H7 (cell line): ENCODE measurements around the gene ARHGAP40. TPM values are rescaled to one million over a fixed set of nuclear protein-coding genes. Genes with fewer than 3 reads are reported as not detected.

Experiments
- DNase-seq: peaks from one replicate; pipeline ENCODE4 v3.0.0; 2012
- H3K27me3 ChIP-seq: 2 replicates; pipeline ENCODE4 v1.6.0; 2011; ENCODE audit warnings: mild to moderate bottlenecking, low read length; ENCODE audit not compliant: control insufficient read depth, insufficient read depth
- H3K36me3 ChIP-seq: replicated peaks from 2 replicates; pipeline ENCODE4 v1.5.1; 2011; ENCODE audit warnings: low read length; ENCODE audit not compliant: control insufficient read depth, insufficient read depth
- H3K4me3 ChIP-seq: 2 replicates; pipeline ENCODE4 v1.5.1; 2011; ENCODE audit warnings: low read depth, mild to moderate bottlenecking, control low read depth, low read length, moderate library complexity; ENCODE audit not compliant: insufficient read depth
- total RNA-seq: library from RNA; depleted of rRNA; stranded (reverse); fragments of >200 nt; shearing (Covaris generic); gene quantifications from 2 replicates; pipeline ENCODE4 v1.2.3, GENCODE V29; 2014

ARHGAP40 gene
- total RNA-seq, 1 experiment from 2014 or later: 13.2 TPM

- Histone ChIP-seq H3K36me3 (no peaks in the 10 kb centered on the region; the same call in 1 of the 2 replicates), H3K4me3 (no peak overlapping the region), H3K27me3 (no peaks in the 10 kb centered on the region)
- no peak for DNase-seq
Observed at GRCh38 chr20:38620441-38620840, 18.8 kb downstream of the ARHGAP40 start.

DNA sequence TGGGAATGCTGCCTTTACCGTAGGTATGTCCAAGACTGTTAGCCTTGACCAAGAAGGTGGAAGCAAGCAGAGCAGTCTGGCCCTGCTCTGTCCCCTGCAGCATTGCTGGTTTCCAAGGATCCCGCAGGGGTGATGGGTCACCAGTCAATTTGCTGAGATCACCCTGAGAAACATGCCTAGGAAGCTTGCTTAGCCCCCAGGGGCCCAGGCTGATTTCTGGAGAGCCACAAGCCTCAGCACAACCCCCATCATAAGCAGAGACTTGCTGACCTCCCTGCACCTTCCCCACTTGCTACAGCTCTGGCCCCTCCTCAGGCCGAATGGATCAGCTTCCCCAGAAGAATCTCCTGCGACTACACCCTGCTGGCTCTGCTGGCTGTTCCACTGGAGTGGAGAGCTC is 21.5 kb downstream of the ARHGAP40 start:
- no peak for DNase-seq
- no peak overlapping the region for H3K4me3 ChIP-seq
- H3K27me3 ChIP-seq: no peaks in the 10 kb centered on the region
- H3K36me3 ChIP-seq: no peaks in the 10 kb centered on the region; the same call in 1 of the 2 replicates

- no peaks in the 10 kb centered on the region; the same call in 1 of the 2 replicates for H3K36me3 ChIP-seq
- no peak for DNase-seq
- H3K27me3 ChIP-seq: no peaks in the 10 kb centered on the region
- no peak overlapping the region for H3K4me3 ChIP-seq
Observed at GRCh38 chr20:38624084-38624483, 22.5 kb downstream of the ARHGAP40 start.

DNA sequence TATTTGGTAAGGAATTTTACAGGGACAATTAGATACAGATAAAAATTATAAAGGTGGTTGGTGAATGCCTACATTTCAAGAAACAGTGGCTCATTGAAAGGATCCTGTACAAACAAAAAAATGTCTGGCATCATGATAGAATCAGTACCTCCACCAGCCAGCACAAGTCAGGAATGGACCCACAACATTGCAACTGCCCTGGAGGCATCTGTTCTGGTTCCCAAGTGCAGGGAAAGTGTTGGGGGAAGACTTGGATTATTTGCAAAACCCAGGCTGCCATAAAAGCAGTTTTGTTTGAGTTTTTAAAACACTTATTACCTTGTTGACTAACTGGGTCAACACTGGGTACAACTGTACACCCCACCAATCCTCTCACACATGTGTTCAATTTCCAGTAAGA is 24.3 kb downstream of the ARHGAP40 start:
- Histone ChIP-seq H3K27me3 (no peaks in the 10 kb centered on the region), H3K4me3 (no peak overlapping the region), H3K36me3 (no peaks in the 10 kb centered on the region; the same call in 1 of the 2 replicates)
- DNase-seq: no peak

GRCh38 chr20:38626921-38627659 is 25.5 kb downstream of the ARHGAP40 start:
- DNase-seq: no peak
- no peaks in the 10 kb centered on the region for H3K27me3 ChIP-seq

GRCh38 chr20:38628580-38629470 is 27.2 kb downstream of the ARHGAP40 start:
- H3K27me3 ChIP-seq: no peaks in the 10 kb centered on the region
- no peak overlapping the region for H3K4me3 ChIP-seq
- DNase-seq: peak; percentile 52
- no peaks in the 10 kb centered on the region for H3K36me3 ChIP-seq

More at GRCh38 chr20:38626921-38627659, 25.5 kb downstream of the ARHGAP40 start:
- Histone ChIP-seq H3K36me3 (no peaks in the 10 kb centered on the region; the same call in 1 of the 2 replicates), H3K4me3 (no peak overlapping the region)

DNA sequence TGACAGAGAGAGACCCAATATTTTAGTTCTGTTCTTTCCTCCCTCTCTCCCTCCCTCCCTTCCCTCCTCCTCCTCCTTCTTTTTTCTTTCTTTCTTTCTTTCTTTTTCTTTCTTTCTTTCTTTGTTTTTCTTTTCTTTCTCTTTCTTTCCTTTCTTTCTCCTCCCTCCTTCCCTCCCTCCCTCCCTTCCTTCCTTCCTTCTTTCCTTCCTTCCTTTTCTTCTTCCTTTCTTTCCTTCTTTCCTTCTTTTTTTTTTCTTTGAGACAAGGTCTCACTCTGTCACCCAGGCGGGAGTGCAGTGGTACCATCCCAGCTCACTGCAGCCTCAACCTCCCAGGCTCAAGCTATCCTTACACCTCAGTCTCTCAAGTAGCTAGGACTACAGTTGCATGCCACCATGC is 28.4 kb downstream of the ARHGAP40 start:
- DNase-seq: no peak

DNA sequence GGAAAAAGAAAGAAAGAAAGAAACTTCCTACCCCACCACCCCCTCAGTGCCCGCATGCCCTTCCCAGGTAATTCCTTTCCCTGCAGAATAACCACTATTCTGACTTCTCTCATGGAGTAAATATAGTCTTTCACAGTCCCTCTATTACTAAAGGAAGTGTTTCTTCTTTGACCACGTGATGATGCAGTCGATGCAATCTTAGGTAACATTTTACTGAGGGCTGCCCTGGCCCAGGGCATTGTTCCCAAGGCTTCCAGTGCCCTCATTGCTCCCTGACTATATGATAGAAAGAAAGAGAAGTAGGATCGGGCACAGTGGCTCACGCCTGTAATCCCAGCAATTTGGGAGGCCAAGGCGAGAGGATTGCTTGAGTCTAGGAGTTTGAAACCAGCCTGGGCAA is 29.1 kb downstream of the ARHGAP40 start:
- DNase-seq: no peak
- no peak overlapping the region for H3K4me3 ChIP-seq
- no peaks in the 10 kb centered on the region for H3K27me3 ChIP-seq

More for the DNA sequence above, 28.4 kb downstream of the ARHGAP40 start:
- H3K36me3 ChIP-seq: no peaks in the 10 kb centered on the region
- no peaks in the 10 kb centered on the region for H3K27me3 ChIP-seq
- H3K4me3 ChIP-seq: no peak overlapping the region

GRCh38 chr20:38631155-38632022 is 29.8 kb downstream of the ARHGAP40 start:
- Histone ChIP-seq H3K4me3 (no peak overlapping the region), H3K27me3 (no peaks in the 10 kb centered on the region), H3K36me3 (no peaks in the 10 kb centered on the region)
- DNase-seq: no peak

More for the DNA sequence above, 29.1 kb downstream of the ARHGAP40 start:
- no peaks in the 10 kb centered on the region for H3K36me3 ChIP-seq

GRCh38 chr20:38633577-38634093 is 32.0 kb downstream of the ARHGAP40 start:
- Histone ChIP-seq H3K27me3 (no peaks in the 10 kb centered on the region), H3K4me3 (no peak overlapping the region), H3K36me3 (no peaks in the 10 kb centered on the region)
- DNase-seq: peak; percentile 91

- no peaks in the 10 kb centered on the region for H3K36me3 ChIP-seq
- peak; percentile 80 for DNase-seq
- H3K4me3 ChIP-seq: no peak overlapping the region
- H3K27me3 ChIP-seq: no peaks in the 10 kb centered on the region
Observed at GRCh38 chr20:38635721-38636288, 34.2 kb downstream of the ARHGAP40 start.

DNA sequence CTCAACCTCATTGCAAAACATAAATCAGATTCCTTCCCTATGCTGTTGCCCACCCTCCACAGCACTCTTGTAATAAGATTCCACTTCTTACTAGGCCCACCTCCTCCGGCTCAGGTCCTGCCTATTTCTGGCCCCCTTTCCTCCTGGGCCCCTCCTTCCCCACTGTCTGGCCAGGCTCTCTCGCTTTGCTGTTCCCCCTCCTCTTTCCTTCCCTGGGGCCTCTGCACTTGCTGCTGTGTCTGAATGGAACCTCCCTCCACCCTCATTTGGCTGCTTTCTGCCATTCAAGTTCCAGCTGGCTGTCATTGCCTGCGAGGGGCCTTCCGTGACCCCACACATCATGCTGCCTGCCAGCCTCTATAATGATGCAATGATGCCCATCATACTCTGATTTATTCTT is 38.9 kb downstream of the ARHGAP40 start:
- peaks cover 8% of the 10 kb centered on the region for H3K27me3 ChIP-seq
- no peaks in the 10 kb centered on the region for H3K36me3 ChIP-seq
- no peak for DNase-seq

DNA sequence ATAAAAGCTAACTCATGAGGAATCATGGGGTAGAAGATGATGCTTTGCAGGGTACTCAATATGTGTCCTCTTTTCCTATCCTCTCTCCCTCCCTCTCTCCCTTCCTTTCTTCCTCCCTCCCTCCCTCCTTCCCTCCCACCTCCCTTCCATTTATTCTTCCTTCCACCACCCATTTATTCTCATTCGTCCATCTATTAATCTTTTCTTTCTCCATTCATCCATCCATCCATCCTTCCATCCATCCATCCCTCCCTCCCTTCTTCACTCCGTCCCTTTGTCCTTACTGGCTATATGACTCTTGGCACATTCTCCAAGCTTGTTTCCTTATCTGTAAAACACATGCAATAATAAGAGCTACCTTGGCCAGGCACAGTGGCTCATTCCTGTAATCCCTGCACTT is 40.9 kb downstream of the ARHGAP40 start:
- peaks cover 18% of the 10 kb centered on the region for H3K27me3 ChIP-seq
- no peak overlapping the region for H3K4me3 ChIP-seq
- DNase-seq: no peak
- H3K36me3 ChIP-seq: no peaks in the 10 kb centered on the region

More for the DNA sequence above, 38.9 kb downstream of the ARHGAP40 start:
- H3K4me3 ChIP-seq: no peak overlapping the region
